Measurements from ENCODE around the gene IGFL1. TPM values are rescaled to one million over a fixed set of nuclear protein-coding genes. Genes with fewer than 3 reads are reported as not detected.

The IGFL1 gene
- total RNA-seq, 4 donors from 2014 or later: not detected

DNA sequence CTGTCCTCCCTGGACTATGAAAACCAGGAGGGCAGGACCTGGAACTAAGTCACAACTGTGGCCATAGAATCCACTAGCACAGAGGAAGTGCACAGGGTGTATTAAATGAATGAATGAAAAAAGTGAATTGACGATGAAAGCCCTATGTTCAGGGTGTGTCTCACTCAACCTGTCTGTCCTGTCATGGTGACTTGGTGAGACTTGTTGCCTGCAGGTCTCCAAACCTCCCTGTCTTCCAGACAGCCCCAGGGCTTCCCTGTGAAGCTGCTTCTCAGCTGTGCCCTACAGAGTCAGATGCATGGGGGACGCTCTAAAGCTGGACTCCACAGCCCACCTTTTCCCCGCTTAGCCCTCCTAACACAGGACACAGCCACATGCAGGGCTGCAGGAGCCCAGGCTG is 4.8 kb upstream of the IGFL1 start:
- H3K4me3 ChIP-seq: no peak overlapping the region
- intact Hi-C loops (cut with DNase I; ENCODE audit: low total_unique reads): no loop called here
- WGBS, 2 donors (ENCODE audit: low coverage in 1 of 2): 58% methylated on average over 3 of the region's 3 CpGs; no CpG with 5 or more reads in 1 of the 2 donors

DNA sequence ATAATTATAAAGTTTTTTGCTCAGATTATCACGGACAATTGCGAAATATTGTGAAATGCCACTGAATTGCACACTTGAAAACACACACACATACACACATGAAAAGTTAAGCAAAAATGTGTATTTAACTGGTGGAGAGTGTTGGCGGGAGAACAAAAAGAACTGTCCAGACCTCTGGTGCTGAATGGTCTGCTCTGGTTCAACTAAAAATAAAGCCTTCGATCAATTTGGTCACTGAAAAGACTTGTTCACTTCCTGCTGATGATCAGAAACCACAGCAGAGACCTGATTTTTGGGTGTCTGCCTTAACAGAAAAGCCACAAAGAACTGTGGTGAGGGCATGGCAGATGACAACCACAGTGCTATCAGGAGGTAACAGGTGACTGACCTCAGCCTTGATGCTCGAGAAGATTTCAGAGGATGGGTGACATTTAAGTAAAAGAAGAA is 4.0 kb upstream of the IGFL1 start:
- no peak for DNase-seq
- H3K27ac ChIP-seq: no peak overlapping the region
- in situ Hi-C loops (cut with MboI; ENCODE audit: low pct_ligation_motif_present in 1 of 4, low pct_unique_long_range_greater_than_20kb in 1 of 4, low sequenced_read_pairs in 3 of 4) (no loop called here), intact Hi-C loops (cut with DNase I; ENCODE audit: low total_unique reads) (no loop called here)
- peaks cover 26% of the 10 kb centered on the region for H3K27me3 ChIP-seq
- H3K9me3 ChIP-seq: no peaks in the 10 kb centered on the region
- peaks cover 0 to 8% (median 0%) of the 10 kb centered on the region in 4 donors for H3K4me1 ChIP-seq
- H3K36me3 ChIP-seq: no peaks in the 10 kb centered on the region
- TF ChIP-seq EP300 (IDR thresholded peaks at IDR 0.05; ENCODE audit: low read depth) (no peak), POLR2AphosphoS5 (IDR thresholded peaks at IDR 0.05) (no peak), POLR2A (IDR thresholded peaks at IDR 0.05) (no peak)
- WGBS, 2 donors (ENCODE audit: low coverage in 1 of 2): 40 to 47% methylated on average over 4 to 5 of the region's 5 CpGs
- no peak overlapping the region for H3K4me3 ChIP-seq

More for the DNA sequence above, 4.8 kb upstream of the IGFL1 start:
- Histone ChIP-seq H3K27me3 (peaks cover 20% of the 10 kb centered on the region), H3K27ac (no peak overlapping the region), H3K4me1 (peaks cover 0 to 8% (median 0%) of the 10 kb centered on the region in 4 donors), H3K36me3 (no peaks in the 10 kb centered on the region), H3K9me3 (no peaks in the 10 kb centered on the region)
- in situ Hi-C loops (cut with MboI; ENCODE audit: low pct_ligation_motif_present in 1 of 4, low pct_unique_long_range_greater_than_20kb in 1 of 4, low sequenced_read_pairs in 3 of 4): no loop called here
- TF ChIP-seq POLR2AphosphoS5 (IDR thresholded peaks at IDR 0.05) (no peak), POLR2A (IDR thresholded peaks at IDR 0.05) (no peak), EP300 (IDR thresholded peaks at IDR 0.05; ENCODE audit: low read depth) (no peak)
- TF ChIP-seq, protein P1, sequence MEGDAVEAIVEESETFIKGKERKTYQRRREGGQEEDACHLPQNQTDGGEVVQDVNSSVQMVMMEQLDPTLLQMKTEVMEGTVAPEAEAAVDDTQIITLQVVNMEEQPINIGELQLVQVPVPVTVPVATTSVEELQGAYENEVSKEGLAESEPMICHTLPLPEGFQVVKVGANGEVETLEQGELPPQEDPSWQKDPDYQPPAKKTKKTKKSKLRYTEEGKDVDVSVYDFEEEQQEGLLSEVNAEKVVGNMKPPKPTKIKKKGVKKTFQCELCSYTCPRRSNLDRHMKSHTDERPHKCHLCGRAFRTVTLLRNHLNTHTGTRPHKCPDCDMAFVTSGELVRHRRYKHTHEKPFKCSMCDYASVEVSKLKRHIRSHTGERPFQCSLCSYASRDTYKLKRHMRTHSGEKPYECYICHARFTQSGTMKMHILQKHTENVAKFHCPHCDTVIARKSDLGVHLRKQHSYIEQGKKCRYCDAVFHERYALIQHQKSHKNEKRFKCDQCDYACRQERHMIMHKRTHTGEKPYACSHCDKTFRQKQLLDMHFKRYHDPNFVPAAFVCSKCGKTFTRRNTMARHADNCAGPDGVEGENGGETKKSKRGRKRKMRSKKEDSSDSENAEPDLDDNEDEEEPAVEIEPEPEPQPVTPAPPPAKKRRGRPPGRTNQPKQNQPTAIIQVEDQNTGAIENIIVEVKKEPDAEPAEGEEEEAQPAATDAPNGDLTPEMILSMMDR (IDR thresholded peaks at IDR 0.05): no peak
- DNase-seq: no peak

DNA sequence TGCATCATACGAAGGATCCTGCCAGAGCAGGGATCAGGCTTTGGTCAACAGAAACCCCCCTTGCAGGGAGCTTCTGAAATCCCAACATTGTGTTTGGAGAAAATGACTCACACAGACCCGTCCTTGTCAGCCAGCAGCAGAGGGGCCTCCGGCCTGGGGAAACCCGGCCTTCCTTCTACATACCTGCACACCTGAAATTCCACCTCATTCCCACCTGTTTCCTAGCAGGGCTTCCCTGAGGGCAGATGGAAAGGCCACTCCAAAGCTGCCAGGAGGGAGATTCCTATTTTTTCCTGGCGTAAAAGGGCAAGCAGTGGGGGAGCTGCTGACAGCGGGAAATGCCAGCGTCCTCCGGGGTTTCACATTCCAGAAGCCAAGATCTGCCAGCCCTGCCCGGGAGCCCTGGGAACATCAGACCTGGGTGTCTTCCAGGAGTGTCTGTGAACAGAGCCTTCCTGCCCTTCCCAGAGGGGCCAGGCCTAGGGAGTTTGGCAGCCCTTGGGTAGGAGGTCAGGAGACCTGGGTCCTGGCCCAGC is 3.0 kb upstream of the IGFL1 start:
- in situ Hi-C loops (cut with MboI; ENCODE audit: low pct_ligation_motif_present in 1 of 4, low pct_unique_long_range_greater_than_20kb in 1 of 4, low sequenced_read_pairs in 3 of 4) (no loop called here), intact Hi-C loops (cut with DNase I; ENCODE audit: low total_unique reads) (no loop called here)
- Histone ChIP-seq H3K27ac (no peak overlapping the region), H3K36me3 (no peaks in the 10 kb centered on the region), H3K27me3 (peaks cover 32% of the 10 kb centered on the region), H3K4me1 (peaks cover 0 to 6% (median 0%) of the 10 kb centered on the region in 4 donors), H3K9me3 (no peaks in the 10 kb centered on the region), H3K4me3 (no peak overlapping the region)
- no peak for DNase-seq
- 66% methylated on average over 9 of the region's 9 CpGs; no CpG with 5 or more reads in 1 of the 2 donors for WGBS, 2 donors (ENCODE audit: low coverage in 1 of 2)
- TF ChIP-seq POLR2A (IDR thresholded peaks at IDR 0.05): no peak
- TF ChIP-seq, protein P1 (IDR thresholded peaks at IDR 0.05): no peak
- TF ChIP-seq EP300 (IDR thresholded peaks at IDR 0.05; ENCODE audit: low read depth): no peak
- TF ChIP-seq POLR2AphosphoS5 (IDR thresholded peaks at IDR 0.05): no peak

DNA sequence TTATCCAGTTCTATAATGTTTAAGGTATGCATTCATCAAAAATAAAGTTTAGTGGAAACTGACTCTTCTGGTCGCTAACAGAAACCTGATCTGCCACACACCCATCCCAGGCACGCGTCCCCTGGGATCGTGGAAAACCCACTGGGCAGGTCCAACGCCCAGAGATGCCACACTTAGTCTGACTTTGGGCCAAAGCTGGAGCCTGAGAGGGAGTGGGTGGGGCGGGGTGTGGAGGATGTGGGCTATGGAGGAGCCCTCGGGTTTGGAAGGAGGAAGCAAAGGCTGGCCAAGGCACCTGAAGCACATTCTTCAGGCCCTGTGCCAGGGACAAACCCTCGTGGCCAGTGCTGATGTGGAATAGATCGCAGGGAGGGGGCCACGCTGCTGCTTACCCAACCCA is 2.5 kb downstream of the IGFL1 start:
- Histone ChIP-seq H3K36me3 (no peaks in the 10 kb centered on the region), H3K9me3 (no peaks in the 10 kb centered on the region), H3K27me3 (peaks cover 17% of the 10 kb centered on the region), H3K27ac (no peak overlapping the region), H3K4me1 (no peaks in the 10 kb centered on the region), H3K4me3 (no peak overlapping the region)
- WGBS, 2 donors (ENCODE audit: low coverage in 1 of 2): 44 to 48% methylated on average over 6 to 10 of the region's 10 CpGs
- no peak for DNase-seq
- intact Hi-C loops (cut with DNase I; ENCODE audit: low total_unique reads) (no loop called here), in situ Hi-C loops (cut with MboI; ENCODE audit: low pct_ligation_motif_present in 1 of 4, low pct_unique_long_range_greater_than_20kb in 1 of 4, low sequenced_read_pairs in 3 of 4) (no loop called here)
- TF ChIP-seq POLR2AphosphoS5 (IDR thresholded peaks at IDR 0.05): no peak
- TF ChIP-seq EP300 (IDR thresholded peaks at IDR 0.05; ENCODE audit: low read depth): no peak
- TF ChIP-seq, protein P1 (IDR thresholded peaks at IDR 0.05): no peak
- TF ChIP-seq POLR2A (IDR thresholded peaks at IDR 0.05): no peak

All from transverse colon (tissue), 4 donors.